ENCODE results near the gene IL13RA1. TPM values are rescaled to one million over a fixed set of nuclear protein-coding genes. Genes with fewer than 3 reads are reported as not detected.

Gene IL13RA1
- total and polyA plus RNA-seq, 2 of the 13 experiments (the other 11 are each of a cell fraction or from before 2014, with no cell fraction given): 56.6 to 73.5 TPM

DNA sequence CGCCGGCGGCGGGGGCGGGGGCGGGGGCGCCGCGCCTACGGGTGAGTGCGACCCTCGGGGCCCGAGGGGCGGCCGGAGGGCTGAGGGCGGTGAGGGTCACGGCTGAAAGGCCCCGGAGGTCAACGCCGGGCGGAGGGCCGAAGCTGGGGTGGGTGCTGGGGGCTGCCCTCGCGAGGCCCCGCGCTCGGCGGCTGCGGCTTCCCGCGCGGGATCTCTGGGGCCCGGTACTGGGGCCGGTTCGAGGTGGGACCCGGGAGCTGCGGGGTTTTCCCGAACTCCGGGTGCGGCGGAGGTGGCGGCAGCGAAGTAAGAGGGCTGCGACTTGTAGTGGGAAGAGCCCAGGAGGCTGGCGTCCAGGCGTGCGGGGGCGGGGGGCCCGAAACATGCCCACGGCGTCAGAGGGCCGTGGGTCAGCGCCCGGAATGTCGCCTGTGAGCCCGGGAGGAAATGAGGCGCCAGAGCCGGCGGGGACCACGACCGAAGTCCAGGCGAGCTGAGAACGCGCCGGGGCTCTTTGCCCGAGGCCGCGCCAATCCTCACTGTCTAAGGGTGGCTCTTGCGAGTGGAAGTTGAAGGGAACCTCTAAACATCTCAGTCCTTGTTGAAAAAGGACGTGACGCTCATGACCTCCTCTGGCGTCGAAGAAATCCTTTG, 407 bp downstream of the IL13RA1 start (continued):
- TF ChIP-seq NKX3-1 (CRISPR knock-in tag; IDR thresholded peaks at IDR 0.05): no peak
- TF ChIP-seq, protein P1, sequence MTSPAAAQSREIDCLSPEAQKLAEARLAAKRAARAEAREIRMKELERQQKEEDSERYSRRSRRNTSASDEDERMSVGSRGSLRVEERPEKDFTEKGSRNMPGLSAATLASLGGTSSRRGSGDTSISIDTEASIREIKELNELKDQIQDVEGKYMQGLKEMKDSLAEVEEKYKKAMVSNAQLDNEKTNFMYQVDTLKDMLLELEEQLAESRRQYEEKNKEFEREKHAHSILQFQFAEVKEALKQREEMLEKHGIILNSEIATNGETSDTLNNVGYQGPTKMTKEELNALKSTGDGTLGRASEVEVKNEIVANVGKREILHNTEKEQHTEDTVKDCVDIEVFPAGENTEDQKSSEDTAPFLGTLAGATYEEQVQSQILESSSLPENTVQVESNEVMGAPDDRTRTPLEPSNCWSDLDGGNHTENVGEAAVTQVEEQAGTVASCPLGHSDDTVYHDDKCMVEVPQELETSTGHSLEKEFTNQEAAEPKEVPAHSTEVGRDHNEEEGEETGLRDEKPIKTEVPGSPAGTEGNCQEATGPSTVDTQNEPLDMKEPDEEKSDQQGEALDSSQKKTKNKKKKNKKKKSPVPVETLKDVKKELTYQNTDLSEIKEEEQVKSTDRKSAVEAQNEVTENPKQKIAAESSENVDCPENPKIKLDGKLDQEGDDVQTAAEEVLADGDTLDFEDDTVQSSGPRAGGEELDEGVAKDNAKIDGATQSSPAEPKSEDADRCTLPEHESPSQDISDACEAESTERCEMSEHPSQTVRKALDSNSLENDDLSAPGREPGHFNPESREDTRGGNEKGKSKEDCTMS (CRISPR knock-in tag; conservative IDR thresholded peaks at IDR 0.05): no peak
- TF ChIP-seq, protein P2, sequence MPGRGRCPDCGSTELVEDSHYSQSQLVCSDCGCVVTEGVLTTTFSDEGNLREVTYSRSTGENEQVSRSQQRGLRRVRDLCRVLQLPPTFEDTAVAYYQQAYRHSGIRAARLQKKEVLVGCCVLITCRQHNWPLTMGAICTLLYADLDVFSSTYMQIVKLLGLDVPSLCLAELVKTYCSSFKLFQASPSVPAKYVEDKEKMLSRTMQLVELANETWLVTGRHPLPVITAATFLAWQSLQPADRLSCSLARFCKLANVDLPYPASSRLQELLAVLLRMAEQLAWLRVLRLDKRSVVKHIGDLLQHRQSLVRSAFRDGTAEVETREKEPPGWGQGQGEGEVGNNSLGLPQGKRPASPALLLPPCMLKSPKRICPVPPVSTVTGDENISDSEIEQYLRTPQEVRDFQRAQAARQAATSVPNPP (CRISPR knock-in tag; IDR thresholded peaks at IDR 0.05): no peak
- TF ChIP-seq, protein P3, sequence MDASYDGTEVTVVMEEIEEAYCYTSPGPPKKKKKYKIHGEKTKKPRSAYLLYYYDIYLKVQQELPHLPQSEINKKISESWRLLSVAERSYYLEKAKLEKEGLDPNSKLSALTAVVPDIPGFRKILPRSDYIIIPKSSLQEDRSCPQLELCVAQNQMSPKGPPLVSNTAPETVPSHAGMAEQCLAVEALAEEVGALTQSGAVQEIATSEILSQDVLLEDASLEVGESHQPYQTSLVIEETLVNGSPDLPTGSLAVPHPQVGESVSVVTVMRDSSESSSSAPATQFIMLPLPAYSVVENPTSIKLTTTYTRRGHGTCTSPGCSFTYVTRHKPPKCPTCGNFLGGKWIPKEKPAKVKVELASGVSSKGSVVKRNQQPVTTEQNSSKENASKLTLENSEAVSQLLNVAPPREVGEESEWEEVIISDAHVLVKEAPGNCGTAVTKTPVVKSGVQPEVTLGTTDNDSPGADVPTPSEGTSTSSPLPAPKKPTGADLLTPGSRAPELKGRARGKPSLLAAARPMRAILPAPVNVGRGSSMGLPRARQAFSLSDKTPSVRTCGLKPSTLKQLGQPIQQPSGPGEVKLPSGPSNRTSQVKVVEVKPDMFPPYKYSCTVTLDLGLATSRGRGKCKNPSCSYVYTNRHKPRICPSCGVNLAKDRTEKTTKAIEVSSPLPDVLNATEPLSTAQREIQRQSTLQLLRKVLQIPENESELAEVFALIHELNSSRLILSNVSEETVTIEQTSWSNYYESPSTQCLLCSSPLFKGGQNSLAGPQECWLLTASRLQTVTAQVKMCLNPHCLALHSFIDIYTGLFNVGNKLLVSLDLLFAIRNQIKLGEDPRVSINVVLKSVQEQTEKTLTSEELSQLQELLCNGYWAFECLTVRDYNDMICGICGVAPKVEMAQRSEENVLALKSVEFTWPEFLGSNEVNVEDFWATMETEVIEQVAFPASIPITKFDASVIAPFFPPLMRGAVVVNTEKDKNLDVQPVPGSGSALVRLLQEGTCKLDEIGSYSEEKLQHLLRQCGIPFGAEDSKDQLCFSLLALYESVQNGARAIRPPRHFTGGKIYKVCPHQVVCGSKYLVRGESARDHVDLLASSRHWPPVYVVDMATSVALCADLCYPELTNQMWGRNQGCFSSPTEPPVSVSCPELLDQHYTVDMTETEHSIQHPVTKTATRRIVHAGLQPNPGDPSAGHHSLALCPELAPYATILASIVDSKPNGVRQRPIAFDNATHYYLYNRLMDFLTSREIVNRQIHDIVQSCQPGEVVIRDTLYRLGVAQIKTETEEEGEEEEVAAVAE (CRISPR knock-in tag; IDR thresholded peaks at IDR 0.05; ENCODE audit: borderline replicate concordance): no peak
- TF ChIP-seq ZNF746 (CRISPR knock-in tag; IDR thresholded peaks at IDR 0.05): no peak
- TF ChIP-seq CENPT (CRISPR knock-in tag; IDR thresholded peaks at IDR 0.05; ENCODE audit: low read depth): no peak
- TF ChIP-seq MEIS1 (CRISPR knock-in tag; IDR thresholded peaks at IDR 0.05; ENCODE audit: borderline replicate concordance): no peak
- TF ChIP-seq ZNF496 (CRISPR knock-in tag; IDR thresholded peaks at IDR 0.05; ENCODE audit: insufficient replicate concordance): no peak
- no peak for TF ChIP-seq EZH2 (conservative IDR thresholded peaks at IDR 0.05; ENCODE audit: low read depth, low read length)
- TF ChIP-seq, protein P4, sequence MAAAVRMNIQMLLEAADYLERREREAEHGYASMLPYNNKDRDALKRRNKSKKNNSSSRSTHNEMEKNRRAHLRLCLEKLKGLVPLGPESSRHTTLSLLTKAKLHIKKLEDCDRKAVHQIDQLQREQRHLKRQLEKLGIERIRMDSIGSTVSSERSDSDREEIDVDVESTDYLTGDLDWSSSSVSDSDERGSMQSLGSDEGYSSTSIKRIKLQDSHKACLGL (CRISPR knock-in tag; IDR thresholded peaks at IDR 0.05): 0 out of 2 replicates have a peak, but pooled peaks have one; percentile 11
- TF ChIP-seq SMC3 (IDR thresholded peaks at IDR 0.05; ENCODE audit: low read length): no peak
- no peak for TF ChIP-seq PAF1 (CRISPR knock-in tag; IDR thresholded peaks at IDR 0.05)
- TF ChIP-seq JUNB (CRISPR knock-in tag; IDR thresholded peaks at IDR 0.05; ENCODE audit: borderline replicate concordance): no peak
- TF ChIP-seq, protein P5, sequence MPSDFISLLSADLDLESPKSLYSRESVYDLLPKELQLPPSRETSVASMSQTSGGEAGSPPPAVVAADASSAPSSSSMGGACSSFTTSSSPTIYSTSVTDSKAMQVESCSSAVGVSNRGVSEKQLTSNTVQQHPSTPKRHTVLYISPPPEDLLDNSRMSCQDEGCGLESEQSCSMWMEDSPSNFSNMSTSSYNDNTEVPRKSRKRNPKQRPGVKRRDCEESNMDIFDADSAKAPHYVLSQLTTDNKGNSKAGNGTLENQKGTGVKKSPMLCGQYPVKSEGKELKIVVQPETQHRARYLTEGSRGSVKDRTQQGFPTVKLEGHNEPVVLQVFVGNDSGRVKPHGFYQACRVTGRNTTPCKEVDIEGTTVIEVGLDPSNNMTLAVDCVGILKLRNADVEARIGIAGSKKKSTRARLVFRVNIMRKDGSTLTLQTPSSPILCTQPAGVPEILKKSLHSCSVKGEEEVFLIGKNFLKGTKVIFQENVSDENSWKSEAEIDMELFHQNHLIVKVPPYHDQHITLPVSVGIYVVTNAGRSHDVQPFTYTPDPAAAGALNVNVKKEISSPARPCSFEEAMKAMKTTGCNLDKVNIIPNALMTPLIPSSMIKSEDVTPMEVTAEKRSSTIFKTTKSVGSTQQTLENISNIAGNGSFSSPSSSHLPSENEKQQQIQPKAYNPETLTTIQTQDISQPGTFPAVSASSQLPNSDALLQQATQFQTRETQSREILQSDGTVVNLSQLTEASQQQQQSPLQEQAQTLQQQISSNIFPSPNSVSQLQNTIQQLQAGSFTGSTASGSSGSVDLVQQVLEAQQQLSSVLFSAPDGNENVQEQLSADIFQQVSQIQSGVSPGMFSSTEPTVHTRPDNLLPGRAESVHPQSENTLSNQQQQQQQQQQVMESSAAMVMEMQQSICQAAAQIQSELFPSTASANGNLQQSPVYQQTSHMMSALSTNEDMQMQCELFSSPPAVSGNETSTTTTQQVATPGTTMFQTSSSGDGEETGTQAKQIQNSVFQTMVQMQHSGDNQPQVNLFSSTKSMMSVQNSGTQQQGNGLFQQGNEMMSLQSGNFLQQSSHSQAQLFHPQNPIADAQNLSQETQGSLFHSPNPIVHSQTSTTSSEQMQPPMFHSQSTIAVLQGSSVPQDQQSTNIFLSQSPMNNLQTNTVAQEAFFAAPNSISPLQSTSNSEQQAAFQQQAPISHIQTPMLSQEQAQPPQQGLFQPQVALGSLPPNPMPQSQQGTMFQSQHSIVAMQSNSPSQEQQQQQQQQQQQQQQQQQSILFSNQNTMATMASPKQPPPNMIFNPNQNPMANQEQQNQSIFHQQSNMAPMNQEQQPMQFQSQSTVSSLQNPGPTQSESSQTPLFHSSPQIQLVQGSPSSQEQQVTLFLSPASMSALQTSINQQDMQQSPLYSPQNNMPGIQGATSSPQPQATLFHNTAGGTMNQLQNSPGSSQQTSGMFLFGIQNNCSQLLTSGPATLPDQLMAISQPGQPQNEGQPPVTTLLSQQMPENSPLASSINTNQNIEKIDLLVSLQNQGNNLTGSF (CRISPR knock-in tag; IDR thresholded peaks at IDR 0.05): no peak
- no peak for TF ChIP-seq ZNF160 (CRISPR knock-in tag; IDR thresholded peaks at IDR 0.05)
